Cardiac muscle cell (in vitro differentiated cells and primary cell): ENCODE measurements around the gene PIAS1. TPM values are rescaled to one million over a fixed set of nuclear protein-coding genes. Genes with fewer than 3 reads are reported as not detected.

Source experiments
- DNase-seq, 2 donors: peaks; one replicate each; pipeline versions ENCODE4 v3.0.0 to v3.0.0-alpha.2; 2010 to 2017; ENCODE audit warnings: low read depth in 1 of 2, low spot score in 1 of 2
- H3K27ac ChIP-seq: fragments of 200-600 bp; sonication (generic); 2 replicates; pipeline ENCODE4 v1.5.1; 2016
- H3K27me3 ChIP-seq: fragments of 200-600 bp; sonication (generic); 2 replicates; pipeline ENCODE4 v1.6.0; 2016; ENCODE audit warnings: control low read depth
- H3K36me3 ChIP-seq: fragments of 200-600 bp; sonication (generic); 2 replicates; pipeline ENCODE4 v1.5.1; 2016; ENCODE audit warnings: control low read depth
- H3K4me1 ChIP-seq: fragments of 200-600 bp; sonication (generic); 2 replicates; pipeline ENCODE4 v1.8.1; 2017; ENCODE audit warnings: low read depth, mild to moderate bottlenecking, mixed run types
- H3K4me3 ChIP-seq: fragments of 200-600 bp; sonication (generic); 2 replicates; pipeline ENCODE4 v1.5.1; 2016; ENCODE audit warnings: mild to moderate bottlenecking
- H3K9me3 ChIP-seq: fragments of 200-600 bp; sonication (generic); 2 replicates; pipeline ENCODE4 v1.5.1; 2017; ENCODE audit warnings: low read depth, mild to moderate bottlenecking, control low read depth
- CTCF ChIP-seq: IDR thresholded peaks from 2 replicates; pipeline ENCODE4 v1.5.1; 2012; ENCODE audit warnings: low read depth, mild to moderate bottlenecking, low read length
- polyA plus RNA-seq: library from polyadenylated mRNA; unstranded; fragments of >200 nt; fragmentation: Nextera tagmentation; extraction: Ambion mirVana; gene quantifications from 2 replicates; pipeline ENCODE4 v1.2.1, GENCODE V29; 2016
- total RNA-seq: library from RNA; depleted of rRNA; stranded (reverse); fragments of >200 nt; gene quantifications from 2 replicates; pipeline ENCODE4 v1.2.3, GENCODE V29; 2016

PIAS1 gene
- total and polyA plus RNA-seq, 2 experiments from 2014 or later = 29.0 to 44.3 TPM

- no peak for TF ChIP-seq CTCF
- no peak overlapping the region for H3K4me3 ChIP-seq
- H3K9me3 ChIP-seq = no peaks in the 10 kb centered on the region
- H3K36me3 ChIP-seq = no peaks in the 10 kb centered on the region
- H3K4me1 ChIP-seq = peaks cover 13% of the 10 kb centered on the region
- no peak for DNase-seq
- no peak overlapping the region for H3K27ac ChIP-seq
- H3K27me3 ChIP-seq = no peaks in the 10 kb centered on the region
Measured at GRCh38 chr15:68205558-68205944, 151.4 kb downstream of the PIAS1 start.

- H3K9me3 ChIP-seq = no peaks in the 10 kb centered on the region
- no peaks in the 10 kb centered on the region for H3K27me3 ChIP-seq
- no peak overlapping the region for H3K27ac ChIP-seq
- TF ChIP-seq CTCF = no peak
- no peak for DNase-seq
- H3K4me3 ChIP-seq = no peak overlapping the region
- no peaks in the 10 kb centered on the region for H3K36me3 ChIP-seq
- peaks cover 8% of the 10 kb centered on the region for H3K4me1 ChIP-seq
Measured at GRCh38 chr15:68205954-68206539, 151.9 kb downstream of the PIAS1 start.

GRCh38 chr15:68206711-68207151 lies 152.6 kb downstream of the PIAS1 start:
- Histone ChIP-seq H3K27ac (no peak overlapping the region), H3K4me1 (peaks cover 1% of the 10 kb centered on the region), H3K4me3 (no peak overlapping the region), H3K36me3 (no peaks in the 10 kb centered on the region), H3K27me3 (no peaks in the 10 kb centered on the region), H3K9me3 (no peaks in the 10 kb centered on the region)
- no peak for TF ChIP-seq CTCF
- DNase-seq = no peak

- Histone ChIP-seq H3K4me1 (no peaks in the 10 kb centered on the region), H3K4me3 (no peak overlapping the region)
Measured at GRCh38 chr15:68207176-68207935, 153.2 kb downstream of the PIAS1 start.

GRCh38 chr15:68208136-68208535 lies 154.0 kb downstream of the PIAS1 start:
- no peaks in the 10 kb centered on the region for H3K4me1 ChIP-seq
- TF ChIP-seq CTCF = no peak
- DNase-seq = no peak
- no peaks in the 10 kb centered on the region for H3K36me3 ChIP-seq
- no peak overlapping the region for H3K27ac ChIP-seq
- no peaks in the 10 kb centered on the region for H3K27me3 ChIP-seq
- no peak overlapping the region for H3K4me3 ChIP-seq
- H3K9me3 ChIP-seq = no peaks in the 10 kb centered on the region

More at GRCh38 chr15:68207176-68207935, 153.2 kb downstream of the PIAS1 start:
- no peak for DNase-seq
- Histone ChIP-seq H3K27ac (no peak overlapping the region), H3K9me3 (no peaks in the 10 kb centered on the region), H3K36me3 (no peaks in the 10 kb centered on the region), H3K27me3 (no peaks in the 10 kb centered on the region)
- no peak for TF ChIP-seq CTCF
